HepG2 (cell line): ENCODE data around the gene SHISA4. TPM values are rescaled to one million over a fixed set of nuclear protein-coding genes. Genes with fewer than 3 reads are reported as not detected.

Experiments
- ATAC-seq: fragments of 200-7000 bp; cut with Tn5 transposase; 3 replicates; pipeline ENCODE4 v1.9.1; 2020; ENCODE audit warnings: mild to moderate bottlenecking, moderate library complexity
- BruUV-seq: library from RNA; stranded (reverse); fragments of 400-500 nt; replicated peaks from 2 replicates; lab custom pipeline; 2021; lab: Mats Ljungman, UMichigan
- CTCF ChIA-PET: fragments of 300-600 bp; formaldehyde crosslinking; extraction: SDS; loops from one replicate; lab custom pipeline; 2021; ENCODE audit warnings: low total read pairs, inconsistent platforms, low intra/inter-chr PET ratio; lab: Yijun Ruan, JAX
- POLR2A ChIA-PET: fragments of 350-600 bp; sonication (Branson Sonifier 250); formaldehyde crosslinking; loops from one replicate; lab custom pipeline; 2020; ENCODE audit warnings: antibody characterized with exemption, inconsistent platforms; lab: Yijun Ruan, JAX
- DNase-seq: peaks from one replicate; pipeline ENCODE4 v3.0.0-alpha.2; 2015; ENCODE audit warnings: low spot score
- FAIRE-seq: peaks from 3 replicates; lab custom pipeline; 2011; peaks lifted over from hg19 to GRCh38; lab: Jason Lieb, UNC
- H2AFZ ChIP-seq: one replicate; pipeline ENCODE4 v1.6.1; 2011; ENCODE audit warnings: low read length, inconsistent platforms
- H3K27ac ChIP-seq: fragments of 300-600 bp; 3 replicates; pipeline ENCODE4 v1.8.0; 2011; ENCODE audit warnings: mixed run types, mild to moderate bottlenecking, mixed read lengths, low read length, inconsistent platforms; ENCODE audit not compliant: insufficient read depth; ENCODE audit errors: extremely low read length
- H3K27me3 ChIP-seq, 2 experiments: fragments of 200-600 bp in 1 of 2; 2 replicates in 1 of 2; 3 replicates in 1 of 2; pipeline versions ENCODE4 v1.6.0 to v1.8.0; 2011; ENCODE audit warnings: low read length in 2 of 2, mild to moderate bottlenecking in 2 of 2, moderate library complexity in 2 of 2, inconsistent platforms in 1 of 2; ENCODE audit not compliant: insufficient read depth in 2 of 2, control insufficient read depth in 1 of 2
- H3K36me3 ChIP-seq, 2 experiments: fragments of 200-600 bp in 1 of 2; replicated peaks in 1 of 2; 2 replicates in 1 of 2; 3 replicates in 1 of 2; pipeline versions ENCODE4 v1.5.1 to v1.8.0; 2011; ENCODE audit warnings: low read length in 2 of 2, inconsistent platforms in 1 of 2; ENCODE audit not compliant: insufficient read depth in 2 of 2, control insufficient read depth in 1 of 2
- H3K4me1 ChIP-seq: 2 replicates; pipeline ENCODE4 v1.5.1; 2012; ENCODE audit warnings: low read length, inconsistent platforms; ENCODE audit not compliant: insufficient read depth
- H3K4me2 ChIP-seq: 2 replicates; pipeline ENCODE4 v1.6.0; 2011; ENCODE audit warnings: low read depth, low read length, inconsistent platforms
- H3K4me3 ChIP-seq, 3 experiments: fragments of 200-600 bp in 1 of 3; sonication (generic), shearing (Covaris generic) in 1 of 3; replicated peaks in 1 of 3; 2 replicates each; pipeline ENCODE4 v1.5.1; 2011 to 2016; ENCODE audit warnings: low read length in 3 of 3, inconsistent platforms in 2 of 3, low read depth in 2 of 3, mild to moderate bottlenecking in 2 of 3, control low read depth in 1 of 3, mixed read lengths in 1 of 3; ENCODE audit not compliant: insufficient read depth in 1 of 3
- H3K79me2 ChIP-seq: one replicate; pipeline ENCODE4 v1.6.1; 2011; ENCODE audit warnings: low read length, inconsistent platforms; ENCODE audit not compliant: insufficient read depth
- H3K9ac ChIP-seq: 2 replicates; pipeline ENCODE4 v1.6.0; 2011; ENCODE audit warnings: mild to moderate bottlenecking, low read depth, low read length, inconsistent platforms; ENCODE audit not compliant: insufficient read depth
- H3K9me3 ChIP-seq: 2 replicates; pipeline ENCODE4 v1.5.1; 2012; ENCODE audit warnings: mild to moderate bottlenecking, low read length
- H4K20me1 ChIP-seq: 2 replicates; pipeline ENCODE4 v1.6.0; 2011; ENCODE audit warnings: inconsistent platforms, mild to moderate bottlenecking, low read length, moderate library complexity; ENCODE audit not compliant: insufficient read depth
- ARNT ChIP-seq: fragments of 450-650 bp; IDR thresholded peaks from 2 replicates; pipeline ENCODE4 v1.6.1; 2017
- CCAR2 ChIP-seq: fragments of 200-400 bp; formaldehyde crosslinking; optimal IDR thresholded peaks from 2 replicates; pipeline ENCODE3; 2018; ENCODE audit warnings: low read depth, mild to moderate bottlenecking, low read length, moderate library complexity
- ETV6 ChIP-seq: sonication (generic); formaldehyde crosslinking; conservative IDR thresholded peaks from 2 replicates; pipeline ENCODE4 v1.4.0; 2020; ENCODE audit warnings: missing genetic modification reagents
- ISX ChIP-seq: sonication (generic); formaldehyde crosslinking; conservative IDR thresholded peaks from 2 replicates; pipeline ENCODE4 v1.5.0; 2020; ENCODE audit warnings: missing genetic modification reagents
- MED8 ChIP-seq: sonication (generic); formaldehyde crosslinking; IDR thresholded peaks from 2 replicates; pipeline ENCODE4 v1.8.1; 2023; ENCODE audit warnings: mild to moderate bottlenecking, missing genetic modification reagents; ENCODE audit not compliant: insufficient replicate concordance
- MTF2 ChIP-seq: sonication (generic); formaldehyde crosslinking; IDR thresholded peaks from 2 replicates; pipeline ENCODE4 v1.5.0; 2020; ENCODE audit warnings: missing genetic modification reagents, borderline replicate concordance
- MYC ChIP-seq: sonication (generic); formaldehyde crosslinking; IDR thresholded peaks from 2 replicates; pipeline ENCODE4 v1.9.0; 2021; ENCODE audit warnings: missing genetic modification reagents, borderline replicate concordance
- RBM22 ChIP-seq: fragments of 200-400 bp; formaldehyde crosslinking; optimal IDR thresholded peaks from 2 replicates; pipeline ENCODE3; 2017; ENCODE audit warnings: mild to moderate bottlenecking, low read length, moderate library complexity
- TBX3 ChIP-seq: fragments of 450-650 bp; IDR thresholded peaks from 2 replicates; pipeline ENCODE4 v1.6.1; 2017; ENCODE audit warnings: antibody characterized with exemption, mild to moderate bottlenecking, inconsistent platforms, borderline replicate concordance
- WGBS: methylation state at CpG from one replicate; pipeline ENCODE4 v1.1.6; 2017; ENCODE audit warnings: low lambda C conversion rate; 5-methylcytosine and 5-hydroxymethylcytosine counted together
- in situ Hi-C: cut with HindIII; loops from 2 replicates; pipeline ENCODE4 v1.10.0; 2017; ENCODE audit warnings: low pct_unique_long_range_greater_than_20kb; ENCODE audit not compliant: extremely low pct_ligation_motif_present
- intact Hi-C: fragments of 100-400 bp; cut with micrococcal nuclease; formaldehyde crosslinking; loops from one replicate; pipeline ENCODE4 v1.10.0; 2022; ENCODE audit not compliant: unreplicated experiment
- polyA plus RNA-seq, 8 experiments: library from polyadenylated mRNA; depleted of rRNA in 3 of 8; stranded (reverse) in 7 of 8; unstranded in 1 of 8; fragments of >200 nt; fragmentation: Illumina TruSeq in 4 of 8; extraction: Trizol in 4 of 8; gene quantifications; 2 replicates each; pipeline versions ENCODE4 v1.2.1 to v1.2.3, GENCODE V29; 2011 to 2016; ENCODE audit warnings: low read depth in 4 of 8, missing spikeins in 1 of 8, mixed read lengths in 1 of 8; ENCODE audit not compliant: insufficient read depth in 1 of 8
- total RNA-seq, 5 experiments: library from RNA; depleted of rRNA; stranded (reverse); fragments of >200 nt; fragmentation: Illumina TruSeq; extraction: Trizol; gene quantifications; 2 replicates each; pipeline ENCODE4 v1.2.3, GENCODE V29; 2016; ENCODE audit warnings: low read depth in 1 of 5

The SHISA4 gene
- total and polyA plus RNA-seq, 2 of the 13 experiments (the other 11 are each of a cell fraction or from before 2014, with no cell fraction given): 0.51 to 1.0 TPM

- no peak for TF ChIP-seq MED8
- TF ChIP-seq ISX (CRISPR knock-in tag): no peak
- no peak for TF ChIP-seq RBM22
- no peak for TF ChIP-seq TBX3
Measured at GRCh38 chr1:201881617-201882016, 7.1 kb upstream of the SHISA4 start (continued).

GRCh38 chr1:201882665-201883132 is 6.0 kb upstream of the SHISA4 start:
- no peaks in the 10 kb centered on the region for H3K79me2 ChIP-seq
- POLR2A ChIA-PET: no interaction called here
- peaks cover 12% of the 10 kb centered on the region for H3K4me1 ChIP-seq
- H3K27ac ChIP-seq: no peak overlapping the region
- no peak overlapping the region for H3K9ac ChIP-seq
- H2AFZ ChIP-seq: no peak overlapping the region
- in situ Hi-C loops: no loop called here
- H3K27me3 ChIP-seq: peaks cover 1 to 8% of the 10 kb centered on the region in 2 experiments; a peak in 3 of 5 replicates
- no peak overlapping the region for H3K4me2 ChIP-seq
- FAIRE-seq (no peak), DNase-seq (no peak), ATAC-seq (peak; percentile 11; the same call in 1 of the 3 replicates)
- no peaks in the 10 kb centered on the region for H3K9me3 ChIP-seq
- no TSS peak for BruUV-seq
- CTCF ChIA-PET: interaction anchor here (1.3 kb wide), 1 partner anchor 13 kb away, joined by 5 read pairs; no protein-coding TSS in a partner anchor
- H3K36me3 ChIP-seq: no peaks in the 10 kb centered on the region
- no peak overlapping the region for H3K4me3 ChIP-seq
- H4K20me1 ChIP-seq: no peaks in the 10 kb centered on the region; the same call in 1 of the 2 replicates
- intact Hi-C loops: no loop called here
- whole genome bisulfite sequencing: 100% methylated on average over 2 of the region's 2 CpGs
- TF ChIP-seq ETV6 (CRISPR knock-in tag) (no peak), MTF2 (CRISPR knock-in tag) (no peak), CCAR2 (no peak), ARNT (no peak), MYC (CRISPR knock-in tag) (no peak)
